Peyer's patch (tissue), 4 donors: ENCODE results near the gene SHISA6.

Source experiments
- POLR2A ChIP-seq, 2 donors: fragments of 450-650 bp; IDR thresholded peaks; one replicate each; pipeline ENCODE4 v1.5.1; 2017; ENCODE audit warnings: antibody characterized with exemption in 2 of 2, mild to moderate bottlenecking in 2 of 2, moderate library complexity in 2 of 2
- TF ChIP-seq, protein P1 (sequence below), 6 experiments: fragments of 450-650 bp in 4 of 6; fragments of 200-600 bp in 2 of 6; sonication (generic) in 1 of 6; IDR thresholded peaks; one replicate each; pipeline ENCODE4 v1.5.1; 2017 to 2019; ENCODE audit warnings: antibody characterized with exemption in 6 of 6, mild to moderate bottlenecking in 3 of 6, moderate library complexity in 1 of 6

DNA sequence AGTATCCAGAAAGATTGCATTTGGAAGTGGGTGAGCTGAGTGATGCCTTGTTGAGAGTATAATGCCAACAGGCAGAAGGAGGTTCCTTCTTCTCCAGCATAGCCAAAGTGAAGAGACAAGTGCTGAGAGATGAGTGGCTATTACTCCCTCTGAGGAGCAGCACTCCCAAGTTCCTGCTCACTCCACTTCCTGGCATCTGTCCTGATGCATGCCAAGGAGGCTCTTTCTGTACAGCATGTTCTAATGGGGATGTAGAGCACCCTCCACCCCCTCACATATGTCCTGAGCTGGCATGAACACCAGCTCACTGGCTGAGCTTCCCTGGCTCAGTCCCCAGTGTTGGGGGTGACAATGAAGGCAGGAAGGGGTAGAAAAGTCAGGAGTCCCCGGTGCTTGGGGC is 313.0 kb downstream of the SHISA6 start:
- TF ChIP-seq, protein P1, sequence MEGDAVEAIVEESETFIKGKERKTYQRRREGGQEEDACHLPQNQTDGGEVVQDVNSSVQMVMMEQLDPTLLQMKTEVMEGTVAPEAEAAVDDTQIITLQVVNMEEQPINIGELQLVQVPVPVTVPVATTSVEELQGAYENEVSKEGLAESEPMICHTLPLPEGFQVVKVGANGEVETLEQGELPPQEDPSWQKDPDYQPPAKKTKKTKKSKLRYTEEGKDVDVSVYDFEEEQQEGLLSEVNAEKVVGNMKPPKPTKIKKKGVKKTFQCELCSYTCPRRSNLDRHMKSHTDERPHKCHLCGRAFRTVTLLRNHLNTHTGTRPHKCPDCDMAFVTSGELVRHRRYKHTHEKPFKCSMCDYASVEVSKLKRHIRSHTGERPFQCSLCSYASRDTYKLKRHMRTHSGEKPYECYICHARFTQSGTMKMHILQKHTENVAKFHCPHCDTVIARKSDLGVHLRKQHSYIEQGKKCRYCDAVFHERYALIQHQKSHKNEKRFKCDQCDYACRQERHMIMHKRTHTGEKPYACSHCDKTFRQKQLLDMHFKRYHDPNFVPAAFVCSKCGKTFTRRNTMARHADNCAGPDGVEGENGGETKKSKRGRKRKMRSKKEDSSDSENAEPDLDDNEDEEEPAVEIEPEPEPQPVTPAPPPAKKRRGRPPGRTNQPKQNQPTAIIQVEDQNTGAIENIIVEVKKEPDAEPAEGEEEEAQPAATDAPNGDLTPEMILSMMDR (IDR thresholded peaks at IDR 0.05) = no peak
- no peak for TF ChIP-seq POLR2A (IDR thresholded peaks at IDR 0.05)
